SK-N-MC (cell line): Measurements from ENCODE around the gene ABCG4.
"Not testable (repeated sequence)": the region's sequence is repeated elsewhere in the genome, so short reads cannot be mapped to it uniquely, and the experiment has no call there.

Experiments
- DNase-seq: peaks from one replicate; pipeline ENCODE4 v3.0.0-alpha.2; 2011; ENCODE audit warnings: low read depth, low spot score
- H3K27ac ChIP-seq: fragments of 200-600 bp; sonication (generic); 2 replicates; pipeline ENCODE4 v1.5.1; 2016; ENCODE audit warnings: mixed run types
- H3K36me3 ChIP-seq: fragments of 200-600 bp; sonication (generic); 2 replicates; pipeline ENCODE4 v1.6.1; 2017; ENCODE audit warnings: antibody characterized with exemption, low read length, mixed read lengths; ENCODE audit not compliant: insufficient read depth
- H3K4me3 ChIP-seq: fragments of 200-600 bp; sonication (generic); 2 replicates; pipeline ENCODE4 v1.5.1; 2016
- H3K9ac ChIP-seq: fragments of 200-600 bp; sonication (generic); 2 replicates; pipeline ENCODE4 v1.8.0; 2017; ENCODE audit warnings: mixed run types, mixed read lengths; ENCODE audit not compliant: insufficient read length
- H3K9me3 ChIP-seq: fragments of 200-600 bp; sonication (generic); 2 replicates; pipeline ENCODE4 v1.6.1; 2017; ENCODE audit warnings: low read depth, mild to moderate bottlenecking, antibody characterized with exemption, low read length, moderate library complexity, mixed read lengths
- EZH2 ChIP-seq: fragments of 200-600 bp; sonication (generic); IDR thresholded peaks from one replicate; pipeline ENCODE4 v1.6.1; 2017; ENCODE audit warnings: antibody characterized with exemption
- FOXP2 ChIP-seq: optimal IDR thresholded peaks from 2 replicates; pipeline ENCODE3; 2011; ENCODE audit warnings: mild to moderate bottlenecking, moderate library complexity; ENCODE audit not compliant: insufficient read depth; ENCODE audit errors: extremely low read length, control extremely low read depth
- POLR2AphosphoS5 ChIP-seq: IDR thresholded peaks from 2 replicates; pipeline ENCODE4 v1.6.1; 2012; ENCODE audit warnings: mild to moderate bottlenecking, low read depth, low read length, borderline replicate concordance

The ABCG4 gene

GRCh38 chr11:119155733-119156492, 7.1 kb downstream of the ABCG4 start:
- TF ChIP-seq EZH2 (no peak), FOXP2 (no peak), POLR2AphosphoS5 (no peak)
- Histone ChIP-seq H3K9me3 (no peaks in the 10 kb centered on the region), H3K9ac (no peak overlapping the region), H3K4me3 (no peak overlapping the region), H3K36me3 (no peaks in the 10 kb centered on the region), H3K27ac (no peak overlapping the region)
- no peak for DNase-seq

GRCh38 chr11:119156496-119156895, 7.6 kb downstream of the ABCG4 start:
- H3K9me3 ChIP-seq: no peaks in the 10 kb centered on the region
- TF ChIP-seq POLR2AphosphoS5 (no peak), EZH2 (no peak), FOXP2 (no peak)
- no peak overlapping the region for H3K9ac ChIP-seq
- H3K27ac ChIP-seq: no peak overlapping the region
- H3K36me3 ChIP-seq: no peaks in the 10 kb centered on the region
- H3K4me3 ChIP-seq: no peak overlapping the region
- DNase-seq: no peak

- H3K4me3 ChIP-seq: no peak overlapping the region
- H3K36me3 ChIP-seq: no peaks in the 10 kb centered on the region
- H3K27ac ChIP-seq: no peak overlapping the region
- no peak for DNase-seq
- H3K9ac ChIP-seq: no peak overlapping the region
- H3K9me3 ChIP-seq: no peaks in the 10 kb centered on the region
- no peak for TF ChIP-seq FOXP2
- TF ChIP-seq EZH2: no peak
- no peak for TF ChIP-seq POLR2AphosphoS5
Observed at GRCh38 chr11:119157063-119157462, 8.2 kb downstream of the ABCG4 start.

GRCh38 chr11:119158467-119158866, 9.6 kb downstream of the ABCG4 start:
- Histone ChIP-seq H3K4me3 (no peak overlapping the region), H3K9ac (no peak overlapping the region), H3K9me3 (no peaks in the 10 kb centered on the region), H3K27ac (no peak overlapping the region), H3K36me3 (no peaks in the 10 kb centered on the region)
- TF ChIP-seq EZH2: no peak
- TF ChIP-seq POLR2AphosphoS5: no peak
- TF ChIP-seq FOXP2: no peak
- DNase-seq: no peak

- Histone ChIP-seq H3K9me3 (no peaks in the 10 kb centered on the region), H3K27ac (no peak overlapping the region), H3K9ac (no peak overlapping the region), H3K36me3 (no peaks in the 10 kb centered on the region), H3K4me3 (no peak overlapping the region)
- TF ChIP-seq EZH2 (no peak), POLR2AphosphoS5 (no peak), FOXP2 (no peak)
- no peak for DNase-seq
Observed at GRCh38 chr11:119160151-119160550, 11.3 kb downstream of the ABCG4 start.

GRCh38 chr11:119161871-119162270, 13.0 kb downstream of the ABCG4 start:
- no peak overlapping the region for H3K4me3 ChIP-seq
- TF ChIP-seq FOXP2 (no peak), EZH2 (no peak), POLR2AphosphoS5 (no peak)

GRCh38 chr11:119166368-119167076, 17.7 kb downstream of the ABCG4 start:
- TF ChIP-seq POLR2AphosphoS5 (no peak), FOXP2 (no peak), EZH2 (no peak)
- Histone ChIP-seq H3K4me3 (no peak overlapping the region), H3K36me3 (no peaks in the 10 kb centered on the region), H3K9me3 (no peaks in the 10 kb centered on the region), H3K27ac (no peak overlapping the region), H3K9ac (no peak overlapping the region)
- DNase-seq: no peak

More at GRCh38 chr11:119161871-119162270, 13.0 kb downstream of the ABCG4 start:
- H3K27ac ChIP-seq: no peak overlapping the region
- no peak for DNase-seq
- no peak overlapping the region for H3K9ac ChIP-seq
- H3K36me3 ChIP-seq: no peaks in the 10 kb centered on the region
- no peaks in the 10 kb centered on the region for H3K9me3 ChIP-seq

- H3K36me3 ChIP-seq, H3K9me3 ChIP-seq, H3K9ac ChIP-seq, DNase-seq, H3K4me3 ChIP-seq, H3K27ac ChIP-seq: not testable (repeated sequence)
Observed at GRCh38 chr11:119167077-119167458, 18.2 kb downstream of the ABCG4 start.
